Panc1 (cell line): ENCODE measurements around the gene KRT8. TPM values are rescaled to one million over a fixed set of nuclear protein-coding genes. Genes with fewer than 3 reads are reported as not detected.

Experiments used
- ATAC-seq: fragments of 200-7000 bp; cut with Tn5 transposase; 2 replicates; pipeline ENCODE4 v1.9.1; 2020; ENCODE audit warnings: mild to moderate bottlenecking, moderate library complexity
- BruUV-seq: library from RNA; stranded (reverse); fragments of 400-500 nt; replicated peaks from 2 replicates; lab custom pipeline; 2021; lab: Mats Ljungman, UMichigan
- CTCF ChIA-PET: fragments of 300-600 bp; sonication (Branson Sonifier 250); formaldehyde crosslinking; loops from one replicate; lab custom pipeline; 2022; ENCODE audit warnings: antibody characterized with exemption; lab: Charles Lee
- POLR2A ChIA-PET: fragments of 300-600 bp; sonication (Branson Sonifier 250); formaldehyde crosslinking; loops from one replicate; lab custom pipeline; 2022; ENCODE audit warnings: antibody characterized with exemption; lab: Charles Lee
- DNase-seq: peaks from one replicate; pipeline ENCODE4 v3.0.0-alpha.2; 2010; ENCODE audit warnings: low read depth, low spot score
- H3K27ac ChIP-seq: 2 replicates; pipeline ENCODE4 v1.5.1; 2011; ENCODE audit warnings: mild to moderate bottlenecking, low read length, inconsistent platforms
- H3K27me3 ChIP-seq: fragments of 200-500 bp; sonication (Bioruptor generic); 2 replicates; pipeline ENCODE4 v1.6.0; 2014; ENCODE audit warnings: low read length, inconsistent platforms; ENCODE audit not compliant: control insufficient read depth, insufficient read depth
- H3K36me3 ChIP-seq: fragments of 200-500 bp; sonication (Bioruptor generic); 2 replicates; pipeline ENCODE4 v1.5.1; 2014; ENCODE audit warnings: inconsistent platforms, mild to moderate bottlenecking, low read length, moderate library complexity; ENCODE audit not compliant: control insufficient read depth, insufficient read depth
- H3K4me1 ChIP-seq: 2 replicates; pipeline ENCODE4 v1.5.1; 2011; ENCODE audit warnings: inconsistent platforms, mild to moderate bottlenecking, low read length, moderate library complexity; ENCODE audit not compliant: control insufficient read depth, insufficient read depth
- H3K4me3 ChIP-seq, 2 experiments: 2 replicates each; pipeline ENCODE4 v1.5.1; 2011 to 2012; ENCODE audit warnings: low read depth in 2 of 2, low read length in 2 of 2, mild to moderate bottlenecking in 2 of 2, inconsistent platforms in 1 of 2, moderate library complexity in 1 of 2
- H3K9me3 ChIP-seq: fragments of 200-500 bp; sonication (Bioruptor generic); 2 replicates; pipeline ENCODE4 v1.5.1; 2014; ENCODE audit warnings: low read depth, mild to moderate bottlenecking, inconsistent platforms, low read length, moderate library complexity; ENCODE audit not compliant: control insufficient read depth, insufficient read depth
- CTCF ChIP-seq: fragments of 450-650 bp; IDR thresholded peaks from 2 replicates; pipeline ENCODE4 v1.5.1; 2017; ENCODE audit warnings: mild to moderate bottlenecking
- POLR2AphosphoS5 ChIP-seq: IDR thresholded peaks from 2 replicates; pipeline ENCODE4 v1.6.1; 2012; ENCODE audit warnings: mild to moderate bottlenecking, low read depth, low read length, moderate library complexity
- SIN3A ChIP-seq: IDR thresholded peaks from 2 replicates; pipeline ENCODE4 v1.6.1; 2012; ENCODE audit warnings: low read depth, mild to moderate bottlenecking, low read length, moderate library complexity, borderline replicate concordance; ENCODE audit not compliant: insufficient read depth
- TCF7L2 ChIP-seq: IDR thresholded peaks from 2 replicates; pipeline ENCODE4 v1.6.1; 2011; ENCODE audit warnings: mild to moderate bottlenecking, low read depth, low read length, inconsistent platforms
- in situ Hi-C: cut with HindIII; loops from 2 replicates; pipeline ENCODE4 v1.10.0; 2016; ENCODE audit warnings: low sequenced_read_pairs, low pct_unique_long_range_greater_than_20kb
- intact Hi-C: fragments of 100-400 bp; cut with micrococcal nuclease; formaldehyde crosslinking; loops from one replicate; pipeline ENCODE4 v1.10.0; 2022; ENCODE audit not compliant: unreplicated experiment
- total RNA-seq: library from RNA; stranded (reverse); gene quantifications from one replicate; pipeline ENCODE4 v1.2.1, GENCODE V29; 2021; ENCODE audit not compliant: unreplicated experiment
- TF ChIP-seq, protein P1 (sequence below), 2 experiments: IDR thresholded peaks; 2 replicates each; pipeline ENCODE4 v1.6.1; 2011 to 2012; ENCODE audit warnings: low read depth in 2 of 2, control low read depth in 1 of 2, low read length in 1 of 2, mild to moderate bottlenecking in 1 of 2, moderate library complexity in 1 of 2; ENCODE audit not compliant: insufficient read depth in 1 of 2

Gene KRT8
- total RNA-seq, 1 experiment from 2014 or later, result 6,125 TPM

DNA sequence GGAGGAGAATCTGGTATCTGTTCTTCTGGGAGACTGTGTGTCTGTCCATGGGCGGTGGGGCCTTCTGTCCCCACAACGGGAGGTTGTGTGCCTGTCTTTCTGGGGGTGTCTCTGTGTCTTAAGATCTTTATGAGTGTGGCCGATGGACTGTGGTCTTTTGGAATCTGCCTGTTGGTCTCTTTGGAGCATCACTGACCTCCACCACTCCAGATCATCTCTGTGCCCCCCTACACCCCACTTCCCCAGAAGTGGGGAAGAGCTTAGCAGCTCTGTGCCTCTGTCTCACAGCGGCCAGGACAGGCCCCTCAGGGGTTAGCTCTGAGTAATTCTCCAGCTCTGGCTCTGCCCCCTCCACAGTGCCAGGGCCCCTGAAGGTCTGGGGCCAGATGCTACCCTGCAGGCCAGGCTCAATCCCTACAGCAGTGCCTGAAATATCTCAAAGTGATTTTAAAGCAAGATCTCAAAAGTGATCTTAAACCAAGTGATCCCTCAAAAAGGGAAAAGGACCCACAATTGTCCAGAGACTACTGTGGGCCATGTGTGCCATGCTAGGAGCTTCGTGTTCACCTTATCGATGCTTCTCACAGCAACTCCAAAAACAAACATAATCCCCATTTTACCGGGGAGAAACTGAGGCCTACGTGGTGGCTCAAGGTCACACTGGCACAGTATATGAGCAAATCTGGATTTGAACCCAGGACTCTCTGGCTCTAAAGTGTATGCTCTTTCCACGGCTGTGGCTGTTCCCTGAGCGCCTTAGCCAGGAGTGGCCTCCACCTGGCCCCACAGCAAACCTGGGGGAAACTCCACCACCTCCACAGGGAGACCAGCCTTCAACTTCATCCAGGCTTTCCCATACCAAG lies 30.1 kb downstream of the KRT8 start:
- H3K4me1 ChIP-seq, result peaks cover 39% of the 10 kb centered on the region
- POLR2A ChIA-PET, result no interaction called here
- H3K4me3 ChIP-seq, result peak overlapping the region; percentile 54 to 72
- CTCF ChIA-PET, result interaction anchor here (1.7 to 1.8 kb wide), 2 partner anchors 9 to 495 kb away, joined by 5 to 6 read pairs; no protein-coding TSS in a partner anchor
- DNase-seq (no peak), ATAC-seq (no peak)
- H3K9me3 ChIP-seq, result no peaks in the 10 kb centered on the region
- no peaks in the 10 kb centered on the region for H3K27me3 ChIP-seq
- H3K27ac ChIP-seq, result peak overlapping the region; percentile 81
- TF ChIP-seq, protein P1, sequence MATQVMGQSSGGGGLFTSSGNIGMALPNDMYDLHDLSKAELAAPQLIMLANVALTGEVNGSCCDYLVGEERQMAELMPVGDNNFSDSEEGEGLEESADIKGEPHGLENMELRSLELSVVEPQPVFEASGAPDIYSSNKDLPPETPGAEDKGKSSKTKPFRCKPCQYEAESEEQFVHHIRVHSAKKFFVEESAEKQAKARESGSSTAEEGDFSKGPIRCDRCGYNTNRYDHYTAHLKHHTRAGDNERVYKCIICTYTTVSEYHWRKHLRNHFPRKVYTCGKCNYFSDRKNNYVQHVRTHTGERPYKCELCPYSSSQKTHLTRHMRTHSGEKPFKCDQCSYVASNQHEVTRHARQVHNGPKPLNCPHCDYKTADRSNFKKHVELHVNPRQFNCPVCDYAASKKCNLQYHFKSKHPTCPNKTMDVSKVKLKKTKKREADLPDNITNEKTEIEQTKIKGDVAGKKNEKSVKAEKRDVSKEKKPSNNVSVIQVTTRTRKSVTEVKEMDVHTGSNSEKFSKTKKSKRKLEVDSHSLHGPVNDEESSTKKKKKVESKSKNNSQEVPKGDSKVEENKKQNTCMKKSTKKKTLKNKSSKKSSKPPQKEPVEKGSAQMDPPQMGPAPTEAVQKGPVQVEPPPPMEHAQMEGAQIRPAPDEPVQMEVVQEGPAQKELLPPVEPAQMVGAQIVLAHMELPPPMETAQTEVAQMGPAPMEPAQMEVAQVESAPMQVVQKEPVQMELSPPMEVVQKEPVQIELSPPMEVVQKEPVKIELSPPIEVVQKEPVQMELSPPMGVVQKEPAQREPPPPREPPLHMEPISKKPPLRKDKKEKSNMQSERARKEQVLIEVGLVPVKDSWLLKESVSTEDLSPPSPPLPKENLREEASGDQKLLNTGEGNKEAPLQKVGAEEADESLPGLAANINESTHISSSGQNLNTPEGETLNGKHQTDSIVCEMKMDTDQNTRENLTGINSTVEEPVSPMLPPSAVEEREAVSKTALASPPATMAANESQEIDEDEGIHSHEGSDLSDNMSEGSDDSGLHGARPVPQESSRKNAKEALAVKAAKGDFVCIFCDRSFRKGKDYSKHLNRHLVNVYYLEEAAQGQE (IDR thresholded peaks at IDR 0.05; ENCODE audit: insufficient read depth in 1 of 2, low read depth in 2 of 2, low read length in 1 of 2), result no peak
- TF ChIP-seq POLR2AphosphoS5 (no peak), TCF7L2 (no peak), SIN3A (no peak), CTCF (no peak)
- intact Hi-C loops, result loop anchor here (5.0 kb wide), 2 partner anchors 503 to 738 kb away; no protein-coding TSS in a partner anchor
- no peaks in the 10 kb centered on the region for H3K36me3 ChIP-seq
- in situ Hi-C loops, result loop anchor here (25.0 kb wide), 1 partner anchor 112 kb away; no protein-coding TSS in a partner anchor
- BruUV-seq, result no TSS peak

GRCh38 chr12:52873832-52874572 lies 30.9 kb downstream of the KRT8 start:
- in situ Hi-C loops (no loop called here), intact Hi-C loops (loop anchor here (5.0 kb wide), 1 partner anchor 737 kb away; no protein-coding TSS in a partner anchor)
- peak overlapping the region; percentile 54 to 72 for H3K4me3 ChIP-seq
- no peaks in the 10 kb centered on the region for H3K9me3 ChIP-seq
- no peak for DNase-seq
- ATAC-seq, result peak; percentile 77
- TF ChIP-seq, protein P1 (IDR thresholded peaks at IDR 0.05; ENCODE audit: insufficient read depth in 1 of 2, low read depth in 2 of 2, low read length in 1 of 2), result no peak
- TF ChIP-seq CTCF (no peak), SIN3A (no peak), TCF7L2 (no peak), POLR2AphosphoS5 (no peak)
- no TSS peak for BruUV-seq
- ChIA-PET CTCF (interaction anchor here (0.9 to 1.8 kb wide), 3 partner anchors 8 to 736 kb away, joined by 3 to 6 read pairs (median 5); no protein-coding TSS in a partner anchor), POLR2A (interaction anchor here (0.6 kb wide), 1 partner anchor 121 kb away, joined by 8 read pairs; no protein-coding TSS in a partner anchor)
- H3K4me1 ChIP-seq, result peaks cover 36% of the 10 kb centered on the region
- peak overlapping the region; percentile 81 for H3K27ac ChIP-seq
- H3K27me3 ChIP-seq, result no peaks in the 10 kb centered on the region
- no peaks in the 10 kb centered on the region for H3K36me3 ChIP-seq
